DMS153 treated with DMSO at 0.1 percent for 48 hours (cell line): ENCODE results near the gene ELOB.

Experiments
- DNase-seq: peaks from one replicate; lab custom pipeline; 2025; ENCODE audit not compliant: unreplicated experiment; lab: John Stamatoyannopoulos, UW

Gene ELOB

DNA sequence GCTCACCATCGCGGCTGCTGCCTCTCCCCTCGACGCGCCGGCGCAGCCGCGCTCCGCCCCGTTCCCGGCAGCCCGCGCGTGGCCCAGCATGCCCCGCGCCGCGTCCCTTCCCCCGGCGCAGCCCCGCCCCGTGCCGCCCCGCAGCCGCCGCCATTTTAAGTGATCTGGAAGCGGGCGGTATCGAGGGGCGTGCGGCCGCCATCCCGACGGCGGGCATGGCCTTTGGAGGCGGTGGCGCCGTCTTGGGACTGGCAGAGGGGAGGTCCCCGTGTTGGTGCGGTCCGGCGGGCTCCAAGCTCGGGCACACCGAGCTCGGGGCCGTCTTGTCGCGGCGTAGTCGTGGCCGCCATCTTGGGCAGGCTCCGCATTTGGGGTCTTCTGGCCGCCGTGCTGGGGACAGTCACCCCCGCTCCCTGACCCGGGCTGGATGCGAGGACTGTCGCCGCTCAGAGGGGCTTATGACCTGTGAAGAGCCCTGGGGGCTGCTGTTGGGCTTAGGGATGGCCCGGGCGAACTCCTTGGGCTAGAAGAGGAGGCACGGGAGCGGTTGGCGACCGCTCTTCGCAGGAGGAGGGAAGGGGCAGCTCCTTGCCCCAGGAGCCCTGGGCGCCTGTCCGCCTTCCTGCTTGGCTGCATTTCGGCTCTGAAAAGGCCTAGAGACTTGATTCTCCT is at the start of gene ELOB:
Gene ELOB (minus strand): TSS at position 50 of the 672 bp plus-strand sequence. CDS start 41 bp downstream, at position 9.
- peak; percentile 50 for DNase-seq

DNA sequence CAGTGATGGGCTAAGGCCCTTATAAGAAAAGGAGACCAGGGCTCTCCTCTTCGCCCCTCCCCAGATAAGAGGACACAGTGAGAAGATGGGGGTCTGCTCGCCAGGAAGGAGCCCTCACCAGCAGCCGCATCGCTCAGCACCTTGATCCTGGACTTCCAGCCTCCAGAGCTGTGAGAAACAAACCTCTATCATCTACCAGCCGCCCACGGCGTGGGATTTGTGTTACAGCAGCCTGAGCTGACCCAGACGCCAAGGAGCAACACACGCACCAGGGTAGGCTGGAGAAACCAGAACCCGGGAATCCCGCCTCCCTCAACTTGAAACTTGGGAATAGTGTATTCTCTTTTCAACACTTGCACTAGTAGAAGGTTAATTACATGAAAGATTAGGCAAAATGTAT is 48.8 kb upstream of the ELOB start:
- no peak for DNase-seq

DNA sequence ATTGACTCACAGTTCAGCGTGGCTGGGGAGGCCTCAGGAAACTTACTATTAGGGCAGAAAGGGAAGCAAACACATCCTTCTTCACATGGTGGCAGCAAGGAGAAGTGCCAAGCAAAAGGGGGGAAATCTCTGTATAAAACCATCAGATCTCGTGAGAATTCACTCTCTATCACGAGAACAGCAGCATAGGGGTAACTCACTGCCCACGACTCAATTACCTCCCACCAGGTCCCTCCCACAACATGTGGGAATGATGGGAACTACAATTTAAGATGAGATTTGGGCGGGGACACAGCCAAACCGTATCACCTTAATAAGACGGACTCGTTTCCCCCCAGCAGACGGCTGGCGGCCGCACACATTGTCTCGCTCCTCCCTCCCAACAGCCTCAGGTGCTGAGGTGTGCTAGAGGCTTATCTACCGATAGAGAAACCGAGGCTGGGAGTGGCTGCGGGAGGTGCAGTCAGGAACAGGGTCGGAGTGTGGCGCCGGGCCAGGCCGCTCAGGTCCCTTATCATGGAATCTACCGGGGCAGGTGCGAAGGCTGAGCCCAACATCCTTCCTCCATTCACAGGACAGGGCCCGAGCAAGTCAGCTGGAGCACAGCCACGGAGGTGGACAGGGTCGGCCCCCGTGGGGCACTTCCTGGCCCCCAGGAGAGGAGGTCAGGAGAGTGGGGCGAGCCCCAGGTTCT is 48.1 kb upstream of the ELOB start:
- no peak for DNase-seq

DNA sequence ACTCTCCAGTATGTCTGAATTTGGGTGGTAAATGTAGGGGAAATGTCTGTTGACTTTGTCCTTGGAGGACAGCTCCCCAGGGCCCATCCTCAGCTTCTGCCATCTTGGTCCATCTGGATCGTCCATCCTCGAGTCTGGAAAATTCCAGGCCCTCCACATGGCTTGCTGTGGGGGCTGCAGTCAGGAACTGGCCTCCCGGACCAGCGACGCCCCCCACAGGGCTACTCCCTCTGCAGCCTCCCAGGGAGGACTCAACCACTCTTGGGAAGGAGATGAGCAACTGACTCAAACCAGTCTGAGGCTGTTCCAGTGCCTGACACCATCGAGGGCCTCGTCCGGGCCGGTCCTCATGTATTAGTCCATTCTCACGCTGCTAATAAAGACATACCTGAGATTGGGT is 47.5 kb upstream of the ELOB start:
- DNase-seq = no peak

DNA sequence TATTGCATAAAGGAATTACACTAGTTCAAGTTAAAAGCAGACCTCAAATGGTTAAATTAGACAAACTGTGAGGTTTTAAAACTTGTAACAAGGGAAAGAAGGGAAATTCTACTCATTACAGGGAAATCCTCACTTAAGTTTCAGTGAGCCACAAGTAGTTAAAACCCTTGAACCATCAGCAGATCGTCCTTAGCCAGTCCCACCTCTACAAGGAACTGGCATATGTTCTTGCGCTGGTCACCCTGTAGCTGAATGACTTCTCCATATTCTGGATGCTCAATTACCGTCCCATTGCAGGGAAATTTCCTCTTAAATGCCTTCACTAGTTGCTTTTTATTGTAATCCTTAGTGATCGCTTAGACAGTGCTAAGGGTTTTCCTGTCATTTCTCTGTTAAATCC is 45.4 kb upstream of the ELOB start:
- no peak for DNase-seq

DNA sequence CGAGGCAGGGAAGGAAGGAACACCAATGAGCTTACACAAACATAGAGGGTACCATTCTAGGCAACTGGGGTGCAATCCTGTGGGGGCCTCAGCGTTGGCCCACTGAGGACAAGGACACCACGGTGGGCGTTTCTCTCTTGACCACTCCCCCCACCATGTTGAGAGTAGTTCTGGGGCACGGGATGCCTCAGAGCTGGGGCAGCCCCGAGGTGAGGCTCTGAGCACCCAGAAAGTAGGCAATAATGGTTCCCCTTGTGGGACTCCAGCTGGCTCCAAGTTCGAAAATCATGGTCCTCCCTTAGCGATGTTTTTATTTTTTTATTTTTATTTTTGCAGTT is 45.0 kb upstream of the ELOB start:
- DNase-seq = no peak

DNA sequence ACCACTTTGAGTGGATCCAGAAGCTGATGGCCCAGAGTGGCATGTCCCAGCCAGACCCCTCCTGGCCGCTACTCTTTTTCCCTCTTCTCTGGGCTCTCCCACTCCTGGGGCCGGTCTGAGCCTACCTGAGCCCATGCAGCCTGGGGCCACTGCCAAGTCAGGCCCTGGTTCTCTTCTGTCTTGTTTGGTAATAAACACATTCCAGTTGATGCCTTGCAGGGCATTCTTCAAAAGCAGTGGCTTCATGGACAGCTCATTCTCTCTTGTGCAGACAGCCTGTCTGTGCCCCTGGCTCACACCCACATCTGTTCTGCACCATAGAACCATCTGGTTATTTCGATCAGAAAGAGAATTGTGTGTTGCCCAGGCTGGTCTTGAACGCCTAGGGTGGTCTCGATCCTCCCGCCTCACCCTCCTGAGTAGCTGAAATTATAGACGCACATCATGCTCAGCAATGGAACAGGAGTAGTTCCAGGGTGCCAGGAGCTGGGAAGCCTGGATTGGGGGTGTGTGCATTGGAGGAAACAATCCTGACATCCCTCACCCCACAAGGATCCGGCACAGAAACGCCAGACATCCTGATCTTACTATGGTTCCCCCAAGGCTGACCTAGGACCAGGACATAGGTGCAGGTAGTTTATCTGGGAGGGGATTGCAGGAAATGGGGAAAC is 44.5 kb upstream of the ELOB start:
- no peak for DNase-seq

DNA sequence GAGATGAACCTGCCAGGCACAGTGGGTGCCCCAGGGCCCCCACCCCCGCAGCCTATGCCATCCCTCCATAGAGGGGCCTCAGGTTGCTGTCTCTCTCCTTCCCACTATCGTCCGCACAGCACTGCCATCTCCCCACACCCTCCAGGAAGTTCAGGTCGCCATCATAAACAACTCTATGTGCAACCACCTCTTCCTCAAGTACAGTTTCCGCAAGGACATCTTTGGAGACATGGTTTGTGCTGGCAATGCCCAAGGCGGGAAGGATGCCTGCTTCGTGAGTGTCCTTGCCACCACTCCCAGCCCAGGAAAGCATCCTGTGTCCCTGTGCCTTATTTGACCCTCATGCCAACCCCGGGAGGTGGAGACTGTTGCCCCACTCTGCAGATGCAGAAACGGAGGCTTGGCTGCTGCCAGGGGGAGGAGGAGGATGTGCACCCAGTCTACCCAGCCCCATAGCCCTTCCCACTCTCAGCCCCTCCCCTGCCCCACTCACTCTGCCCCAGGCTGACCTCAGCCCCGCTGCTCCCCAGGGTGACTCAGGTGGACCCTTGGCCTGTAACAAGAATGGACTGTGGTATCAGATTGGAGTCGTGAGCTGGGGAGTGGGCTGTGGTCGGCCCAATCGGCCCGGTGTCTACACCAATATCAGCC is 43.9 kb upstream of the ELOB start:
- no peak for DNase-seq

DNA sequence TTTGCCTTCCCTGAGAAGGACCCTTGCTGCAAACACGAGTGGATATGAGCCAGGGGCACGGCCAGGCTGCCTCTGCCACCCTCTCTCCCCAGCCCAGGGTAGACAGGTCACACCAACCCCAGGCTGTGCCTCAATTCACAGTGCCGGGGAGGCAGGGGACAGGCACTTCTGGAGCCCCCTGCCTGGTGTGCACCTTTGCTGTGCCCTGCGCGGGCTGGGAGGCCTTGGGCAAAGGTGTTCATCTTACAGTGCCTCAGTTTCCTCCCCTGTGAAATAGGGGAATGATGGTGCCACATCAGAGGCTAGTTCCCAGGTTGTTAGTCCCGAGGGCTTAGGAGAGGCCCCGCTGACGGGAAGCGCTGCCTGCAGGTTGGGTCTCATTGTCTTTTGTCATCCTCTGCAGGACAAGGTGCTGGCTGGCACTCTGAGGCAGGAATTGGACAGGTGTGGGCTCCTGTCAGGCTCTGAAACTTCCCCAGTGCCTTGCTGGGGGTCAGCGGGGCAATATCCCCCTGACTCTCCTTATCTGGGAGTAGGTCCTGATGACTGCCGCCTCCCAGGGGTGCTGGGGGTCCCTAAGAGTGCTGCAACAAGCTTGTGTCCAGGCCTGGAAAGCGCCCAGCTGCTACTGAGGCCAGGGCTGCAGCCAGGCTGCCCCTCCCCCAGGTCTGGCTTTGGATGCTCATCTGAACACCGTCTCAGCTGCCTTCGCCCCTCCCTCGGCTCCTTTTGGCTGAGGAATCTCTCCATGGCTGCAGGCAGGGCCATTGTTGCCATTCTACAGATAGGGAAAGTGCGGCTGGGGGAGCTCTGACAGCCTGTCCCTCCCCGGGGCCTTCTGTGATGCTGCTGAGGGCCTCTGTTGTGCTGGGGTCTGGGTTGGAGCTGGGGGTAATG is 43.1 kb upstream of the ELOB start:
- DNase-seq = no peak

DNA sequence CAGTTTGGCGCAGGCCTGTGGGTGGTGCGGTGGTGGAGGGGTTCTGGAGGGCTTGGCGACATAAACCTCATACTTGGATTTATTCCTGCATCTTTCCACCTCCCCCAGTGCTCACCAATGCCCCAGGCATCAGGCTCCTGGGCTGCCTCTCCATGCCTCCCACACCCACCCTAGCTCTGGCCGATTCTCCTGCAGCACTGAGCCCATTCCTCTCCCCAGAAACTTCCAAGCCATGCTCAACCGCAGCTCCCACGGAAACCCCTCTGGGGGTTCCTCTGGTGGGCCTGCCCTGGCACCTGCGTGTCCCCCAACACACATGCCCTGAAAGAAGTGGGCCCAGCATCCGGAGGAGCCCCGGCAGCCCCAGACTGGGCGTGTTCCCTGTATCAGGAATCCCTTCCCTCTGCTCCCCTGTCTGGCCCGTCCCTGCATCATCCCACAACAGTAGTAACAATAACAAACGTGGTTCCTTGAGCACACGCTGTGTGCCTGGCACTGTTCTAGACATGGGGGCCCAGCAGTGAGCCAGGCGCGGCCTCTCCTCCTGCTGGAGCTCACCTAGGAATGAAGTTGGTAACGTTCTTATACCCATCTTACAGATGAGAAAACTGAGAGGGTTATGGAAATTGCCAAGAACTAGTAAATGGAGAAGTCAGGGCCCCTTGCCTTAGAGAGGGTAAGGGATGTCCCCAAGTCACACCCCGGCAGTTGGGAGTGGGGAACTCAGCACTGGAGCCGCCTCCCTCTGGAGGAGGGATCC is 42.3 kb upstream of the ELOB start:
- no peak for DNase-seq

DNA sequence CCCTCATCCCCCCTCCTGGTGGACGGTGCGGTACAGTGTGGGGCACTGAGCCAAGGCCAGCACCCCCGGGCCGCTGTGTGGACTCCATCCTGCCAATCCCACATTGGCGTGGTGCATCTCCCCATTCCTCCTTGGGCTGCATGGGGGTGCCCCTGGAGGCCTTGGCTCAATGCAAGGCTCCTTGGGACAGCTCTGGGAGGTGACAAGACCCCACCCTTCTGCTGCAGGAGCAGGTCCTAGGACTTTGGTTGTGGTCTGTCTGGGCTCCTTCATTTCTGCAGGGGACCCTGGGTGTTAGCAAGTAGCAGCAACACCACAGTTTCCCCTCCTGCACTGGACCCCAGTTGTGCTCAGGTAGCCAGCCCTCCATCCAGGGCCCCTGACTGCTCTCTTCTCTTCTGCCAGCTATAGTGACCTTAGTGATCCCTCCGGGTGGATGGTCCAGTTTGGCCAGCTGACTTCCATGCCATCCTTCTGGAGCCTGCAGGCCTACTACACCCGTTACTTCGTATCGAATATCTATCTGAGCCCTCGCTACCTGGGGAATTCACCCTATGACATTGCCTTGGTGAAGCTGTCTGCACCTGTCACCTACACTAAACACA is 41.3 kb upstream of the ELOB start:
- no peak for DNase-seq

DNA sequence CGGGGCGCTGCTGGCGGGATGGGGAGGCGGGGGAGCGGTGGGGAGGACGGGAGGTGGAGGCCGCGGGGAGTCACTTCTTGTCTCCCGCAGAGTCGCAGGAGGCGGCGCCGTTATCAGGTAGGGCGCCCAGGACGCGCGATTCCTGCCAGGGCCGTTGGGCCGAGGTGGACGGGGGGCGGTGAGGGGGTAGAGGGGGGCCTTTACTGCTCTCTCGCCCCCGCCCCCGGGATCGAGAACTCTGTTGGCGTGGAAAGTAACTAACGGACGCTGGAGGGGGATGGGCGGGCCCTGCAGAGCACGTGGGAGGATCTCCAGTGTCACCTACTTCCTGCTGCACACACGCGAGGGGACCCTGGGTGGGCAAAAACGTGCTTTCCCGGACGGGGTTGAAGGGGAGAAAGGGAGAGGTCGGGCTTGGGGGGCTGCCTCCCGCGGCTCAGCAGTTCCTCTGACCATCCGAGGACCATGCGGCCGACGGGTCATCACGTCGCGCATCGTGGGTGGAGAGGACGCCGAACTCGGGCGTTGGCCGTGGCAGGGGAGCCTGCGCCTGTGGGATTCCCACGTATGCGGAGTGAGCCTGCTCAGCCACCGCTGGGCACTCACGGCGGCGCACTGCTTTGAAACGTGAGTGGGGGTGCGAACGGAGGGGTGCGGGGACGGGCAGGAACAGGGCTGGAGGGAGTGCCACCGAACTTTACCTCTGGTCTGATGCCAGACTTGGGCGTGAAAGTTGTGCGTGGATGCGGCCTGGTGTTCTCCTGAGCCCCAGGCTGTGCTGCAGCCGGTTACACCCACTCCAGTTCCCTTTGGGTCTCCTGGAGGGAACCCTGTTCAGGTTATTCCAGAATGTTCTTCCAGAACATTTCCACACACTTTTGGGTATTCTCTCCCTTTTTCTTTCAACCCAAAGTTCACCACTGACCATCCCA is 40.5 kb upstream of the ELOB start:
- no peak for DNase-seq

DNA sequence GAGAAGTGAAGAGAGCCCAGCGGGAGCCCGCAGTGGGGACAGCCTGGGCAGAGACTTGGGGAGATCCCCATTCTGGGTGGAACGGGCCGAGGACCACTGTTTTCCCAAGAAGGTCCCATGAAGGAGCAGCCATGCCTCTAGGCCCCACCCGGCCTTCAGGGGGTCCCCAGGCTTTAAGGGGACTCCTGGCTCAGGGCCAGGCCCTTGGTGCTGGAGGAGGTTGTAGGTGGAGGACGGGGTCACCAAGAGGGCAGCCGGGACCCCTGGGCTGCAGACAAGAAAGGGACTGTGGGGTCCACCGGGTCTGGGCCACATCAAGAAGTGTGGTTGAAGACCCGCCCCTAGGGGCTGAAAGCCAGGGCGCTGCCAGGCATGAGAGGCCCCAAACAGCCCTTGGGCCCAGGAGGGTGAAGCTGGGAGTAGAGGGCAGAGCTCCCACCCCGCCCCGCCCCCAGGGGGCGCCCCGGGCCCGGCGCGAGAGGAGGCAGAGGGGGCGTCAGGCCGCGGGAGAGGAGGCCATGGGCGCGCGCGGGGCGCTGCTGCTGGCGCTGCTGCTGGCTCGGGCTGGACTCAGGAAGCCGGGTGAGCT is 39.8 kb upstream of the ELOB start, which contains the start of gene PRSS21:
Gene PRSS21 (plus strand): TSS at position 487 of the 589 bp plus-strand sequence. CDS start 32 bp downstream, at position 519.
- no peak for DNase-seq

DNA sequence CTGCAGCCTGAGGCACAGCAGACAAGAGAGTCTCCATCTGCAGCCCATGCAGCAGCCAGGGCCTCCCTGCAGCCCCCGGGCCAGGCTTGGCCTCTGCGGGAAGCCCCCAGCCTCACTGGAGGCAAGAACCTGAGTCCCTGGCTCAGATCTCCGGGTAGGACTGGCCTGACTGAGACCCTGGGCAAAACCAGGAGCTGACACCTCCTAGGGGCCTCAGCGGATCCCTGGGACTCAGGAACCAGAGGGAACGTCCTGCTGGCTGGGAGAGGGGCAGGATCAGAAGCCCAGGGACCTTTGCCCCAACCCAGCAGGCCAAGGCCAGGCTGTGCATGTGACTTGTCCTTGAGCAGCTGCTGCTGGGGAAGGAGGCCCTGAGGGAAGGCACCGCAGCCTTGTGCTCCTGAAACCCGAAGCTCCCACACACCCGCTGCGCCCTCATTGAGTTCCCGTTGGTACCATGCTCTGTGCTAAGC is 38.3 kb upstream of the ELOB start:
- DNase-seq = no peak

DNA sequence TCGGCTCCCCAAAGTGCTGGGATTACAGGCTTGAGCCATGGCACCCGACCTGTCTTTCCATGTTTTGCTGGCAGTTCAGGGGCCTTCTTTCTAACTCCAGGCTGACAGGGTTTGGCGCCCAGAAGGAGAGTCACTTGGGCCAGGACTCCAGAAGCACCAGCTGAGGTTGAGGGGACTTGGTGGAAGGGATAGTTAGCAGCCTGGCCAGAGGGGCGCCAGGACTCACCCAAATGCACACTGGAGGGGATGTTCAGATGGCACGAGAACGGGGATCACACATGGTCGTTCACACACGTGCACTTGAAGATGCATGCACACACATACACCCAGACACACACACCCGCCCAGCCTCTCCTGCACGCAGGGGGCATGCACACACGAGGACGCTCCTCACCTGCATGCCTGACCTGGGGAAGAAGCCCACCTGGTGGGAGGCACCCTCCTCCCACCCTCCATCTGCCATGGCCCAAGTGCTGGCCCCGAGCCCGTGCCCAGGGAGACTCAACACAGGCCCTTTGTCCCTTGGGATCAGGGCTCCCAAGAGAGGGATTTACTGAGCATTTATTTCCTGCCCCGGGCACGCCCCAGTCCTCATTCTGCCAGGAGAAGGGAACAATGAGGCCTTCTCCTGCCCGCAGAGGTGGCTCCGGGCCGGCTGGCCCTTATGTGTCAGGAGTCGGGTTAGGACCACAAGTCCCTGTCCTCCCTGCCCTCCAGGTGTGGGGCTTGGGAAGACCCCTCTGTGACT is 37.6 kb upstream of the ELOB start:
- no peak for DNase-seq

DNA sequence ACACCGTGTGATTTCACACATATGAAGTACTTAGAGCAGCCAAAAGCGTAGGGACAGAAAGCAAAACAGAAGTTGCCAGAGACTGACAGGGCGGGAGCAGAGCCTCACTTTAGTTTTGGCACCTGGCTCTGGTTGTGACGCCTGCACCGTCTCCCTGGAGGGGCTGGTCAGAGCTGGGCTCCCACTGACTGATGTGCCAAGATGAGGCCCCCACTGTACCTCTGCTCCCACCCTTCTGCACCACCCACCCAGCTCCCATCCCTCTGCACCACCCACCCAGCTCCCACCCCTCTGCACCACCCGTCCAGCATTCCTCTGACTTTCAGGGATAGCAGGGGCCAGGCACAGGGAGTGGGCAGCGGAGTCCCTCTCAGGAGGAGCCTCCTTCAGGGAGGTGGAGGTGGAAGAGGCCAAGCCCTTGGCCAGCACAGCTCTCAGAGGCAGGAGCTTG is 36.7 kb upstream of the ELOB start:
- no peak for DNase-seq
